ENCODE data around the gene NGRN. TPM values are rescaled to one million over a fixed set of nuclear protein-coding genes. Genes with fewer than 3 reads are reported as not detected.
A peak's percentile ranks its signal among the peaks of the same experiment; 100 is the strongest.

The NGRN gene
- total and polyA plus RNA-seq, 2 experiments from 2014 or later, result 99.5 to 122 TPM

GRCh38 chr15:90306560-90306959 lies 41.1 kb downstream of the NGRN start:
- Histone ChIP-seq H3K27ac (no peak overlapping the region), H4K20me1 (ENCODE audit: insufficient read depth) (no peaks in the 10 kb centered on the region), H3K4me2 (ENCODE audit: unreplicated experiment) (no peak overlapping the region), H3K9ac (no peak overlapping the region), H3K4me3 (no peak overlapping the region), H3K9me3 (ENCODE audit: low read depth) (no peaks in the 10 kb centered on the region), H3K9me2 (ENCODE audit: insufficient read depth) (no peaks in the 10 kb centered on the region), H3F3A (ENCODE audit: insufficient read depth) (no peaks in the 10 kb centered on the region), H3K27me3 (replicated peaks; ENCODE audit: insufficient read depth) (no peaks in the 10 kb centered on the region), H2AFZ (no peak overlapping the region), H3K79me2 (ENCODE audit: insufficient read depth) (no peaks in the 10 kb centered on the region), H3K4me1 (ENCODE audit: insufficient read depth) (no peaks in the 10 kb centered on the region), H3K36me3 (ENCODE audit: low read depth) (no peaks in the 10 kb centered on the region)
- 77 to 82% methylated on average over 6 of the region's 6 CpGs for WGBS, 2 experiments (ENCODE audit: low coverage in 1 of 2, low lambda C conversion rate in 2 of 2, missing lambda C conversion rate in 2 of 2)
- no peak for TF ChIP-seq EZH2phosphoT487 (IDR thresholded peaks at IDR 0.05; ENCODE audit: insufficient read depth, low read depth)
- no peak for TF ChIP-seq EZH2 (IDR thresholded peaks at IDR 0.05; ENCODE audit: insufficient read depth, poor library complexity, severe bottlenecking)
- no peak for DNase-seq
- in situ Hi-C loops (cut with MboI), result loop anchor here (25.0 kb wide), 2 partner anchors 306 to 581 kb away; partner anchors contain the start of gene FES

- no peaks in the 10 kb centered on the region for H3K9me2 ChIP-seq (ENCODE audit: insufficient read depth)
These were observed 42.2 kb downstream of the NGRN start for GRCh38 chr15:90307661-90308060.

GRCh38 chr15:90309020-90309419 lies 43.5 kb downstream of the NGRN start:
- H3K27ac ChIP-seq, result no peak overlapping the region
- H3K36me3 ChIP-seq (ENCODE audit: low read depth), result no peaks in the 10 kb centered on the region
- H2AFZ ChIP-seq, result no peak overlapping the region
- H3K27me3 ChIP-seq (replicated peaks; ENCODE audit: insufficient read depth), result 0 out of 2 replicates have a peak, but pooled peaks cover 5% of the 10 kb centered on the region
- H3K9me3 ChIP-seq (ENCODE audit: low read depth), result no peaks in the 10 kb centered on the region
- no peaks in the 10 kb centered on the region for H3K4me1 ChIP-seq (ENCODE audit: insufficient read depth)
- H3F3A ChIP-seq (ENCODE audit: insufficient read depth), result no peaks in the 10 kb centered on the region
- H3K9me2 ChIP-seq (ENCODE audit: insufficient read depth), result no peaks in the 10 kb centered on the region
- TF ChIP-seq EZH2 (IDR thresholded peaks at IDR 0.05; ENCODE audit: insufficient read depth, poor library complexity, severe bottlenecking) (no peak), EZH2phosphoT487 (IDR thresholded peaks at IDR 0.05; ENCODE audit: insufficient read depth, low read depth) (no peak)
- no peaks in the 10 kb centered on the region for H3K79me2 ChIP-seq (ENCODE audit: insufficient read depth)
- 89 to 92% methylated on average over 4 of the region's 4 CpGs for WGBS, 2 experiments (ENCODE audit: low coverage in 1 of 2, low lambda C conversion rate in 2 of 2, missing lambda C conversion rate in 2 of 2)
- in situ Hi-C loops (cut with MboI), result loop anchor here (25.0 kb wide), 2 partner anchors 303 to 578 kb away; partner anchors contain the start of gene FES
- no peak overlapping the region for H3K4me2 ChIP-seq (ENCODE audit: unreplicated experiment)
- DNase-seq, result no peak
- no peaks in the 10 kb centered on the region for H4K20me1 ChIP-seq (ENCODE audit: insufficient read depth)
- H3K4me3 ChIP-seq, result no peak overlapping the region
- no peak overlapping the region for H3K9ac ChIP-seq

More at GRCh38 chr15:90307661-90308060, 42.2 kb downstream of the NGRN start:
- no peaks in the 10 kb centered on the region for H3F3A ChIP-seq (ENCODE audit: insufficient read depth)
- H3K27me3 ChIP-seq (replicated peaks; ENCODE audit: insufficient read depth), result 0 out of 2 replicates have a peak, but pooled peaks cover 5% of the 10 kb centered on the region
- H3K9me3 ChIP-seq (ENCODE audit: low read depth), result no peaks in the 10 kb centered on the region
- in situ Hi-C loops (cut with MboI), result loop anchor here (25.0 kb wide), 2 partner anchors 305 to 580 kb away; partner anchors contain the start of gene FES
- no peaks in the 10 kb centered on the region for H3K36me3 ChIP-seq (ENCODE audit: low read depth)
- no peak for DNase-seq
- TF ChIP-seq EZH2phosphoT487 (IDR thresholded peaks at IDR 0.05; ENCODE audit: insufficient read depth, low read depth) (no peak), EZH2 (IDR thresholded peaks at IDR 0.05; ENCODE audit: insufficient read depth, poor library complexity, severe bottlenecking) (no peak)
- WGBS, 2 experiments (ENCODE audit: low coverage in 1 of 2, low lambda C conversion rate in 2 of 2, missing lambda C conversion rate in 2 of 2), result 91 to 98% methylated on average over 2 of the region's 2 CpGs
- no peak overlapping the region for H3K4me2 ChIP-seq (ENCODE audit: unreplicated experiment)
- no peaks in the 10 kb centered on the region for H3K79me2 ChIP-seq (ENCODE audit: insufficient read depth)
- H3K4me3 ChIP-seq, result no peak overlapping the region
- no peak overlapping the region for H3K27ac ChIP-seq
- H3K4me1 ChIP-seq (ENCODE audit: insufficient read depth), result no peaks in the 10 kb centered on the region
- H3K9ac ChIP-seq, result no peak overlapping the region
- H4K20me1 ChIP-seq (ENCODE audit: insufficient read depth), result no peaks in the 10 kb centered on the region
- no peak overlapping the region for H2AFZ ChIP-seq

GRCh38 chr15:90315278-90315982 lies 50.0 kb downstream of the NGRN start:
- TF ChIP-seq EZH2 (IDR thresholded peaks at IDR 0.05; ENCODE audit: insufficient read depth, poor library complexity, severe bottlenecking), result no peak
- TF ChIP-seq EZH2phosphoT487 (IDR thresholded peaks at IDR 0.05; ENCODE audit: insufficient read depth, low read depth), result no peak
- Histone ChIP-seq H3K9me2 (ENCODE audit: insufficient read depth) (no peaks in the 10 kb centered on the region), H3K4me2 (ENCODE audit: unreplicated experiment) (peak overlapping the region; percentile 17), H4K20me1 (ENCODE audit: insufficient read depth) (no peaks in the 10 kb centered on the region), H3K9ac (0 out of 2 replicates have a peak overlapping the region, but pooled peaks have one; percentile 5), H3F3A (ENCODE audit: insufficient read depth) (peaks cover 5% of the 10 kb centered on the region; the same call in 1 of the 2 replicates), H3K4me3 (no peak overlapping the region), H2AFZ (no peak overlapping the region), H3K27ac (peak overlapping the region; percentile 62), H3K36me3 (ENCODE audit: low read depth) (no peaks in the 10 kb centered on the region), H3K4me1 (ENCODE audit: insufficient read depth) (peaks cover 17% of the 10 kb centered on the region), H3K27me3 (replicated peaks; ENCODE audit: insufficient read depth) (0 out of 2 replicates have a peak, but pooled peaks cover 5% of the 10 kb centered on the region), H3K79me2 (ENCODE audit: insufficient read depth) (no peaks in the 10 kb centered on the region), H3K9me3 (ENCODE audit: low read depth) (no peaks in the 10 kb centered on the region)
- in situ Hi-C loops (cut with MboI), result loop anchor here (25.0 kb wide), 2 partner anchors 297 to 572 kb away; partner anchors contain the start of gene FES
- WGBS, 2 experiments (ENCODE audit: low coverage in 1 of 2, low lambda C conversion rate in 2 of 2, missing lambda C conversion rate in 2 of 2), result 5 to 14% methylated on average over 4 to 5 of the region's 5 CpGs
- DNase-seq, result peak; percentile 83
